Hepatocyte (in vitro differentiated cells): ENCODE measurements around the gene XRCC5.

Experiments used
- EZH2 ChIP-seq: fragments of 200-600 bp; sonication (generic); IDR thresholded peaks from 2 replicates; pipeline ENCODE4 v1.6.1; 2016; ENCODE audit warnings: antibody characterized with exemption, mild to moderate bottlenecking, borderline replicate concordance
- EZH2phosphoT487 ChIP-seq: fragments of 200-600 bp; sonication (generic); IDR thresholded peaks from one replicate; pipeline ENCODE4 v1.6.1; 2018; ENCODE audit warnings: antibody characterized with exemption, mild to moderate bottlenecking, low read depth, moderate library complexity; ENCODE audit not compliant: unreplicated experiment, severe bottlenecking
- TF ChIP-seq, protein P1 (sequence below): fragments of 200-600 bp; sonication (generic); IDR thresholded peaks from 2 replicates; pipeline ENCODE4 v1.5.1; 2016; ENCODE audit warnings: antibody characterized with exemption, mild to moderate bottlenecking; ENCODE audit not compliant: poor library complexity

DNA sequence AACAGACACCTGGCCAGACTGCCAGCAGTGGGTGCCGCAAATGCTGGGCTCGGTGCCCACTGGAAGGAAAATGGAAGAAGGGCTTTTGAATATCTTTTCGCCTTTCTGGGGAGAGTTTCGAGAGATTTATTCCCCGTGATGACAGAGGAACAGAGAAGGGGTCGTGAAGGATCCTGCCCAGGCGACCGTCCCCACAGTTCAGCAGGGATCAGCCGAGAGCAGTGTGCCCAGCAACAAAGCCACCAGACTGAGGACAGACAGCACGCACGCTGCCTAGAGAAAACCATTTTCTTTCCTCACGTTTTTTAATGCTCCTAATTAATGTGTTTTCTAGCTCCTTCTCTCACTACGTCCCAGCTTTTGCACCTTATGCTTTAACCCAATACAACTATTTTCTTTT, 47.7 kb downstream of the XRCC5 start:
- TF ChIP-seq, protein P1, sequence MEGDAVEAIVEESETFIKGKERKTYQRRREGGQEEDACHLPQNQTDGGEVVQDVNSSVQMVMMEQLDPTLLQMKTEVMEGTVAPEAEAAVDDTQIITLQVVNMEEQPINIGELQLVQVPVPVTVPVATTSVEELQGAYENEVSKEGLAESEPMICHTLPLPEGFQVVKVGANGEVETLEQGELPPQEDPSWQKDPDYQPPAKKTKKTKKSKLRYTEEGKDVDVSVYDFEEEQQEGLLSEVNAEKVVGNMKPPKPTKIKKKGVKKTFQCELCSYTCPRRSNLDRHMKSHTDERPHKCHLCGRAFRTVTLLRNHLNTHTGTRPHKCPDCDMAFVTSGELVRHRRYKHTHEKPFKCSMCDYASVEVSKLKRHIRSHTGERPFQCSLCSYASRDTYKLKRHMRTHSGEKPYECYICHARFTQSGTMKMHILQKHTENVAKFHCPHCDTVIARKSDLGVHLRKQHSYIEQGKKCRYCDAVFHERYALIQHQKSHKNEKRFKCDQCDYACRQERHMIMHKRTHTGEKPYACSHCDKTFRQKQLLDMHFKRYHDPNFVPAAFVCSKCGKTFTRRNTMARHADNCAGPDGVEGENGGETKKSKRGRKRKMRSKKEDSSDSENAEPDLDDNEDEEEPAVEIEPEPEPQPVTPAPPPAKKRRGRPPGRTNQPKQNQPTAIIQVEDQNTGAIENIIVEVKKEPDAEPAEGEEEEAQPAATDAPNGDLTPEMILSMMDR = no peak
- no peak for TF ChIP-seq EZH2
- no peak for TF ChIP-seq EZH2phosphoT487
